CD4-positive, alpha-beta T cell treated with Interleukin-1 beta for 1 hour (primary cell): ENCODE results near the gene TNFSF15.

ENCODE experiments used
- DNase-seq, 2 donors: peaks; one replicate each; pipeline ENCODE4 v3.0.0-alpha.2; 2020 to 2022

The TNFSF15 gene

DNA sequence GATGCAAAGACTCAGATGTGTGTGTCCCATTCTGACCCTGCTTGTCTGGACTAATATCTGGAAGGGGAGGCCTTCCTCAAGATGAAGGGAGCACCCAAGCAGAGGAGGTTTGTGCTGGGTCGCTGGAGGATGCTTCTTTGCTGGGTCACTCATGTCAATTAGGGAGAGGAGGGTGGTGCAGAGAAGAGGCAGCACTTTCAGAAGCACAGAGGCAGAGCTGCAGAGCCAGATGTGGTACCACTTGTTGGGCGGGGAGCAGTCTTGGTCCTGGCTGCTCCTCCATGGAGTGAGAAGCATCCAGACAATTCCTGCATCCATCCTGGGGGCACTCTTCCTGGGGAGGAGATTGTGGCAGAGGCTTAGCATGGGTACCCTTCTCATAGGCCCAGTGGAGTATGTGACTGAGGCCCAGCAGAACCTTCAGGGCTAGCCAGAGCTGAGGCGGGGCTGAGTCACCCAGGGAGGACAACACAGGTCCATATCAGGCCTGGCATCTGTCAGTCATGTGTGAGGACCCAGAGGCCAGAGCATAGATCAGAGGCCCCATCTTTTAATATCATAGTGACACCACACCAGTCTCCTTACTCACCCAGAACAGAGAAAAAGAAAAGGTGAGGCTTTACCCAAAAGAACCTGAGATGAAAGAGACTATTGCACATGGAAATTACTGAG, 59.8 kb downstream of the TNFSF15 start:
- DNase-seq = no peak

DNA sequence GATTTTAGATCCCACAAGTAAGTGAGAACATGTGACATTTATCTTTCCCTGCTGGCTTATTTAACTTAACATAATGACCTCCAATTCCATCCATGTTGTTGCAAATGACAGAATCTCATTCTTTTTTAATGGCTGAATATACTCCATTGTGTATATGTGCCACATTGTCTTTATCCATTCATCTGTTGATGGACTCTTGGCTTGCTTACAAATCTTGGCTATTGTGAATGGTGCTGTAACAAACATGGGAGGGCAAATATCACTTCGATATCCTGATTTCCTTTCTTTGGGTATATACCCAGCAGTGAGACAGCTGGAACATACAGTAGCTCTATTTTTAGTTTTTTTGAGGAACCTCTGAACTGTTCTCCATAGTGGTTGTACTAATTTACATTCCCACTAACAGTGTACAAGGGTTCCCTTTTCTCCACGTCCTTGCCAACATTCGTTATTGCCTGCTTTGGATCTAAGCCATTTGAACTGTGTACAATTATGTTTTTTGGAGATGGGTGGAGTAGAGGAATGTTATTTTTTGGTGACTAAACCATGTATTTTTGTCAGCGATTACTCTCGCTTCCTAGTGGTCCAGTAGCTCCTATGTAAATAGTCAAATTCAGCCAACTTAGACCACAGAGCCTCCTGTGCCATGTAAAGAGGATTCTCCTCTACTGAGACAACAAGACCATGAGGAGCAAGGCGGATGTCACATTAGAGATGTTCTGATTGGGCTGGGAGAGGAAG, 60.6 kb downstream of the TNFSF15 start:
- no peak for DNase-seq

DNA sequence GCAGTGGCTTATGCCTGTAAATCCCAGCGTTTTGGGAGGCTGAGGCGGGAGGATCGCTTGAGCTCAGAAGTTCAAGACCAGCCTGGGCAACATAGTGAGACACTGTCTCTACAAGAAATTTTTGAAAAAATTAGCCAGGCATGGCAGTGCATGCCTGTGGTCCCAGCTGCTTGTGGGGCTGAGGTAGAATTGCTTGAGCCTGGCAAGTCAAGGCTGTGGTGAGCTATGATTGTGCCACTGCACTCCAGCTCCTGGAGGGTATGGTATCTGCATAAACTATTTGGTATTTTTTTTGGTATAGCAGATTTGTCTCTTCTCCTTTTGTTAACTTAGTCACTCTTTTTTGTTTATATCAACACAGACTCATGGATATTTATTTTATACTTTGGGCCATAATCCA, 62.4 kb downstream of the TNFSF15 start:
- no peak for DNase-seq

DNA sequence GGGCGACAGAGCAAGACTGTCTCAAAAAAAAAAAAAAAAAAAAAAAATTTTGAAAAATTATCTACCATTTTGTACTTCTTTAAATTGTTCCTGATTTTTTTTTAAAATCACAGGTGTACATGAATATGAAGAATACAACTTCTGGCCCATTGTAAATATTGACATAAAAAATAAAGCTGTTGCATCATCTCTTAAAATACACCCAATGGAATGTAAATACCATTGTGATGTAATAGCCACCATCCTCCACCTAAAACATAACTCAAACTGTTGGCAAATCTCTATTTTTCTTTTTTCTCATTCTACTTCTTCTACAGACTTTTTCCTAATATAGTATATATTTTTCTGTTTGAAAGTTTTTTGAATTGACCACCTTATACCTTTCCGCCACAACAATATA, 62.9 kb downstream of the TNFSF15 start:
- DNase-seq = no peak

DNA sequence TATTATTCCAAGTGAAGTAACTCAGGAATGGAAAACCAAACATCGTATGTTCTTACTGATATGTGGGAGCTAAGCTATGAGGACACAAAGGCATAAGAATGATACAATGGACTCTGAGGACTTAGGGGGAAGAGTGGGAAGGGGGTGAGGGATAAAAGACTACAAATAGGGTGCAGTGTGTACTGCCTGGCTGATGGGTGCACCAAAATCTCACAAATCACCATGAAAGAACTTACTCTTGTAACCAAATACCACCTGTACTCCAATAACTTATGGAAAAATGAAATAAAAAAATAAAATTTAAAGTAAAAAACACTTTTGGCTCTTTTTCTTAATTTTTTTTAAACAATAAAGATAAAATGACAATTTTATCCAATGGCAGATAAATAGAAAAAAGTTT, 64.3 kb downstream of the TNFSF15 start:
- DNase-seq = peak in 1 of 2 donors; percentile 7

DNA sequence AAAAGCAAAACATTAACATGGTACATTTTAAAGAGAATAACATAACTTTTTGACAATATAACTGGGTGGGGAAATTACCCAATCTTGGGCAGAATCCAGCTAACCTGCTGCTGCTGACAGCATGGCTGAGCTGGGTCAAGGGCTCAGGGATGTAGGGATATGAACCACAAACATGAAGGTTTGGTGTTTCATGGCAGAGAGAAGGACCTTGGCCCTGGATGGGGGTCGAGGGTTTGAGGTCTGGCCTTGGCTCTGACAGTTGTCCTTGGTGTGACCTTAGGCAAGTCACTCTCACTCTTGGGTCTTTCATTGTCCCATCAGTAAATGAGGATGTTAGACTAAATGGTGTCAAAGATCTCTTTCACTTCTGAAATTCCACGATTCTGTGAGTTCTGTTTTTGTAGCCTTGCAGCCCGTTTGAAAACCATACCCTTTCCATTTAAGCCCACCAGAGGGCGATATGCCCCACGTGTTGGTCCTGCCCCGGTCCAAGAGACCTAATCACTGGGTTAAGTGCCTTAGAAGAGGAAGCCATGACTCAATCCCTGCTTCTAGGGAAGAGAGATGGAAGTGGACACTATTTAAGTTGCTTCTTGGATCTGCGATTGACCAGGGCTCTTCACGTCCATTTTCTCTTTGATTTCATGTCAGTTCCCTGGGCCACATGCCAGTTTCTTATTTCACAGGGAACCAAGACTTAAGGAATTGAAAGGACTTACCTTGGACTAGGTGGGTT, 67.1 kb downstream of the TNFSF15 start:
- DNase-seq = peak; percentile 79 to 83

DNA sequence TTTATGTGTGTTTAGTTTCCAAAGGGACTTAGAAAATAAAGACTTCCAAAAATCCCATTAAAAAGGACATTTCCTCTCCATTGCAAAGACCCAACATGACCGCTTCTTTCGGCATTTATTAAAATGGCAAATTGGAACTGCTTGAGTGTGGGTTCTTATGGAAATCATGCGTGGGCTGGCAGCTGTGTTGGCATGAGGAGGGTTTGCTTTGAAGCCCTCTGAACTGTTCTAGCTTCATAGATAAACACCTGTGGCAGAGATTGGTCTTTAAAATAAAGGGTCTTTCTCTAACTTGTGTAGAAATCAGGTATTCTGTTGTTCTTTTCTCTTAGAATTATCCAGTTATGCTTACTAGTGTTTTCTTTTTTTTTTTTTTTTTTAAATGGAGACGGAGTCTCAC, 68.0 kb downstream of the TNFSF15 start:
- DNase-seq = no peak

DNA sequence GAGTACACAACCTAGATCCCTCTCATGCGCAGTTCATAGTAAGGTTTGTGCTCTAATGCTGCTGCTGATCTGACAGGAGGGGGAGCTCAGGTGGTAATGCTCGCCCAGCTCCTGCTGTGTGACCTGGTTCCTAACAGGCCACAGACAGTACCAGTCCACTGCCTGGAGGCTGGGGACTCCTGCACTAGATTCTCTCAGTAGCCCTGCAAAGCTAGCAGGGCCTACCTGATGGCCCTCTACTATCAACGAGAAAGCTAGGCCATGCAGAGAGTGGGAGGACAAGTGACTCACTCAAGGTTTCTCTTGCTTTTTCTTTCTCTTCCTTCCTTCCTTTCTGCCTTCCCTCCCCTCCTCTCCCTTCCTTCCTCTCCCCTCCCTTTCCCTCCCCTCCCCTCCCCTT, 68.7 kb downstream of the TNFSF15 start:
- DNase-seq = peak in 1 of 2 donors; percentile 14

DNA sequence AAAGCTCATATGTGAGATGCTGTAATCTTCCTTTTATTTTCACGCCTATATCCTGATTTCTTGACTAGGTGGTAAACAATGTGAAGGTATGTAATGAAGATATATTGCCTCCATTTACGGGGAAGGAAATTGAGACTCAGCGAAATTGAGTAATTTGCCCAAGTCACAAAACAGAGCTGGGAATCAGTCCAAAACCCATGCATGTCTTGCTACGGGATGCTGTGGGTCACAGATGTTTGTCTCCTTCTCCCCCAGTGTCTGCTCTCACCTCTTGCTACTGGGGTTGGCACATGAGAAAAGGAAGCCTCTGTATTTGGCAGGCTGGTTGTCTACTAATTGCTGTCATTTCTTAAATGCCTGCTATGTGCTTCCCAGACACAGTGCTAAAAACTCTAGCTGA, 70.1 kb downstream of the TNFSF15 start:
- DNase-seq = peak in 1 of 2 donors; percentile 14

DNA sequence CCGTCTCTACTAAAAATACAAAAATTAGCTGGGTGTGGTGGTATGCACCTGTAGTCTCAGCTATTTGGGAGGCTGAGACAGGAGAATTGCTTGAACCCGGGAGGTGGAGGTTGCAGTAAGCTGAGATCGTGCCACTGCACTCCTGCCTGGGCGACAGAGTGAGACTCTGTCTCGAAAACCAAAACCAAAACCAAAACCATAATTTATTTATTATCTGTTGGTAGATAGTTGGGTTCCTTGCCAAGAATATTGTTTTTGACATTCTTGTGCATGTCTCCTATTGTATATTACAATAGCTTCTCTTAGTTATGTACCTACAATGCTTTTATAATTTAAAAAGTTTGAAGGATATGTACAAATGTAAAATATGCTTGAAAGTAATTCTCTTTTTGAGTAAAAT, 70.7 kb downstream of the TNFSF15 start:
- DNase-seq = peak in 1 of 2 donors; percentile 30
